PC-9 (cell line): Measurements from ENCODE around the gene CEP68. TPM values are rescaled to one million over a fixed set of nuclear protein-coding genes. Genes with fewer than 3 reads are reported as not detected.
"Not testable (repeated sequence)": the region's sequence is repeated elsewhere in the genome, so short reads cannot be mapped to it uniquely, and the experiment has no call there.

ENCODE experiments used
- BruUV-seq: library from RNA; stranded (reverse); fragments of 400-500 nt; replicated peaks from 2 replicates; lab custom pipeline; 2021; lab: Mats Ljungman, UMichigan
- CTCF ChIA-PET: fragments of 300-600 bp; sonication (Branson Sonifier 250); formaldehyde crosslinking; loops from one replicate; lab custom pipeline; 2022; ENCODE audit warnings: antibody characterized with exemption; lab: Charles Lee
- POLR2A ChIA-PET: fragments of 300-600 bp; sonication (Branson Sonifier 250); formaldehyde crosslinking; loops from one replicate; lab custom pipeline; 2022; ENCODE audit warnings: antibody characterized with exemption; ENCODE audit not compliant: unreplicated experiment; lab: Charles Lee
- DNase-seq, 2 experiments: peaks; one replicate each; pipeline versions ENCODE4 v3.0.0 to v3.0.0-alpha.2; 2015 to 2022; ENCODE audit warnings: mixed read lengths in 1 of 2
- H2AFZ ChIP-seq: fragments of 200-600 bp; sonication (generic); 2 replicates; pipeline ENCODE4 v1.8.1; 2017; ENCODE audit warnings: antibody characterized with exemption
- H3F3A ChIP-seq: fragments of 200-600 bp; sonication (generic); 2 replicates; pipeline ENCODE4 v1.8.1; 2017; ENCODE audit warnings: antibody characterized with exemption, mild to moderate bottlenecking, low read depth; ENCODE audit not compliant: insufficient read depth
- H3K27ac ChIP-seq: fragments of 200-600 bp; sonication (generic); 2 replicates; pipeline ENCODE4 v1.6.1; 2016; ENCODE audit warnings: mixed run types
- H3K27me3 ChIP-seq: fragments of 200-600 bp; sonication (generic); 2 replicates; pipeline ENCODE4 v1.6.1; 2016; ENCODE audit warnings: low read depth, mixed run types; ENCODE audit not compliant: insufficient read depth
- H3K36me3 ChIP-seq: fragments of 200-600 bp; sonication (generic); 2 replicates; pipeline ENCODE4 v1.6.1; 2016; ENCODE audit warnings: low read depth, mixed run types
- H3K4me1 ChIP-seq: fragments of 200-600 bp; sonication (generic); replicated peaks from 2 replicates; pipeline ENCODE4 v1.6.1; 2016; ENCODE audit warnings: mixed run types; ENCODE audit not compliant: insufficient read depth
- H3K4me2 ChIP-seq: fragments of 200-600 bp; sonication (generic); 2 replicates; pipeline ENCODE4 v1.6.1; 2017; ENCODE audit warnings: mixed run types
- H3K4me3 ChIP-seq: fragments of 200-600 bp; sonication (generic); 2 replicates; pipeline ENCODE4 v1.6.1; 2016; ENCODE audit warnings: mixed run types
- H3K79me2 ChIP-seq: fragments of 200-600 bp; sonication (generic); 2 replicates; pipeline ENCODE4 v1.6.1; 2017; ENCODE audit warnings: low read depth, mixed run types
- H3K9me2 ChIP-seq: fragments of 200-600 bp; sonication (generic); 2 replicates; pipeline ENCODE4 v1.8.1; 2017; ENCODE audit warnings: mild to moderate bottlenecking; ENCODE audit not compliant: insufficient read depth
- H3K9me3 ChIP-seq: fragments of 200-600 bp; sonication (generic); 2 replicates; pipeline ENCODE4 v1.8.1; 2016; ENCODE audit warnings: low read depth; ENCODE audit not compliant: insufficient read depth
- H4K20me1 ChIP-seq: fragments of 200-600 bp; sonication (generic); 2 replicates; pipeline ENCODE4 v1.8.1; 2017; ENCODE audit not compliant: insufficient read depth
- CTCF ChIP-seq: fragments of 200-600 bp; sonication (generic); conservative IDR thresholded peaks from 2 replicates; pipeline ENCODE4 v1.6.1; 2017; ENCODE audit warnings: mixed run types, antibody characterized with exemption, mild to moderate bottlenecking, moderate library complexity
- EZH2 ChIP-seq: fragments of 200-600 bp; sonication (generic); IDR thresholded peaks from 2 replicates; pipeline ENCODE4 v1.8.0; 2017; ENCODE audit warnings: antibody characterized with exemption, low read depth
- intact Hi-C: fragments of 100-400 bp; cut with micrococcal nuclease; formaldehyde crosslinking; loops from one replicate; pipeline ENCODE4 v1.10.0; 2022; ENCODE audit not compliant: unreplicated experiment
- total RNA-seq: library from RNA; stranded (reverse); gene quantifications from 2 replicates; pipeline ENCODE4 v1.2.3, GENCODE V29; 2021

CEP68 gene
- total RNA-seq, 1 experiment from 2014 or later = 10.8 TPM

- no peak overlapping the region for H2AFZ ChIP-seq
- H3K27me3 ChIP-seq = no peaks in the 10 kb centered on the region
- CTCF ChIA-PET = no interaction called here
- H3K36me3 ChIP-seq = no peaks in the 10 kb centered on the region
- no peak overlapping the region for H3K4me3 ChIP-seq
- POLR2A ChIA-PET = no interaction called here
- H3K79me2 ChIP-seq = no peaks in the 10 kb centered on the region
- BruUV-seq = no TSS peak
- no peaks in the 10 kb centered on the region for H3K9me3 ChIP-seq
- intact Hi-C loops = no loop called here
- no peaks in the 10 kb centered on the region for H3F3A ChIP-seq
- no peaks in the 10 kb centered on the region for H3K4me1 ChIP-seq
- no peak overlapping the region for H3K27ac ChIP-seq
- DNase-seq = no peak
- H3K9me2 ChIP-seq = no peaks in the 10 kb centered on the region
- H3K4me2 ChIP-seq = no peak overlapping the region
- TF ChIP-seq EZH2 = no peak
- no peak for TF ChIP-seq CTCF
- H4K20me1 ChIP-seq = no peaks in the 10 kb centered on the region; the same call in 1 of the 2 replicates
These were observed 38.1 kb upstream of the CEP68 start for GRCh38 chr2:65018141-65018582.

- H4K20me1 ChIP-seq = no peaks in the 10 kb centered on the region; the same call in 1 of the 2 replicates
- no peak overlapping the region for H3K27ac ChIP-seq
- ChIA-PET POLR2A (no interaction called here), CTCF (no interaction called here)
- H3K9me2 ChIP-seq = no peaks in the 10 kb centered on the region
- no peaks in the 10 kb centered on the region for H3K9me3 ChIP-seq
- H3K4me2 ChIP-seq = no peak overlapping the region
- no peaks in the 10 kb centered on the region for H3K79me2 ChIP-seq
- no peak overlapping the region for H2AFZ ChIP-seq
- TF ChIP-seq CTCF (no peak), EZH2 (no peak)
- no peaks in the 10 kb centered on the region for H3K27me3 ChIP-seq
- no peak for DNase-seq
- H3K4me3 ChIP-seq = no peak overlapping the region
- H3F3A ChIP-seq = no peaks in the 10 kb centered on the region
- peaks cover 1% of the 10 kb centered on the region for H3K4me1 ChIP-seq
- intact Hi-C loops = no loop called here
- H3K36me3 ChIP-seq = no peaks in the 10 kb centered on the region
- no TSS peak for BruUV-seq
These were observed 37.2 kb upstream of the CEP68 start for GRCh38 chr2:65019010-65019409.

GRCh38 chr2:65019675-65020195, 36.5 kb upstream of the CEP68 start:
- TF ChIP-seq EZH2 (no peak), CTCF (no peak)

GRCh38 chr2:65020251-65020650, 36.0 kb upstream of the CEP68 start:
- H3K79me2 ChIP-seq, H3K9me2 ChIP-seq, H4K20me1 ChIP-seq, BruUV-seq, H3K27ac ChIP-seq, H3K9me3 ChIP-seq, H3K27me3 ChIP-seq, H3F3A ChIP-seq, H3K4me3 ChIP-seq, intact Hi-C loops, POLR2A ChIA-PET, H3K36me3 ChIP-seq, H2AFZ ChIP-seq, H3K4me2 ChIP-seq, DNase-seq: not testable (repeated sequence)
- peaks cover 11% of the 10 kb centered on the region for H3K4me1 ChIP-seq
- CTCF ChIA-PET = interaction anchor here (0.7 kb wide), 1 partner anchor 106 kb away, joined by 3 read pairs; no protein-coding TSS in a partner anchor

More at GRCh38 chr2:65019675-65020195, 36.5 kb upstream of the CEP68 start:
- Histone ChIP-seq H3K4me2 (no peak overlapping the region), H4K20me1 (no peaks in the 10 kb centered on the region; the same call in 1 of the 2 replicates), H3K79me2 (no peaks in the 10 kb centered on the region), H3K9me3 (no peaks in the 10 kb centered on the region), H3K36me3 (no peaks in the 10 kb centered on the region), H3F3A (no peaks in the 10 kb centered on the region), H3K4me3 (no peak overlapping the region), H3K9me2 (no peaks in the 10 kb centered on the region), H3K4me1 (peaks cover 9% of the 10 kb centered on the region), H2AFZ (no peak overlapping the region), H3K27me3 (no peaks in the 10 kb centered on the region), H3K27ac (no peak overlapping the region)
- POLR2A ChIA-PET = no interaction called here
- no TSS peak for BruUV-seq
- DNase-seq = no peak
- intact Hi-C loops = no loop called here
- CTCF ChIA-PET = interaction anchor here (0.7 kb wide), 1 partner anchor 107 kb away, joined by 3 read pairs; no protein-coding TSS in a partner anchor
